HG03457 (cell line): ENCODE measurements around the gene KPTN.
"Not testable (repeated sequence)": the region's sequence is repeated elsewhere in the genome, so short reads cannot be mapped to it uniquely, and the experiment has no call there.

ENCODE experiments used
- ATAC-seq: cut with Tn5 transposase; IDR thresholded peaks from one replicate; pipeline ENCODE4 v1.9.1; 2021; ENCODE audit warnings: moderate number of reproducible peaks; ENCODE audit not compliant: unreplicated experiment

The KPTN gene

GRCh38 chr19:47492571-47493377 is 8.8 kb upstream of the KPTN start:
- ATAC-seq, result no peak

GRCh38 chr19:47492137-47492533 is 8.1 kb upstream of the KPTN start:
- ATAC-seq, result no peak

DNA sequence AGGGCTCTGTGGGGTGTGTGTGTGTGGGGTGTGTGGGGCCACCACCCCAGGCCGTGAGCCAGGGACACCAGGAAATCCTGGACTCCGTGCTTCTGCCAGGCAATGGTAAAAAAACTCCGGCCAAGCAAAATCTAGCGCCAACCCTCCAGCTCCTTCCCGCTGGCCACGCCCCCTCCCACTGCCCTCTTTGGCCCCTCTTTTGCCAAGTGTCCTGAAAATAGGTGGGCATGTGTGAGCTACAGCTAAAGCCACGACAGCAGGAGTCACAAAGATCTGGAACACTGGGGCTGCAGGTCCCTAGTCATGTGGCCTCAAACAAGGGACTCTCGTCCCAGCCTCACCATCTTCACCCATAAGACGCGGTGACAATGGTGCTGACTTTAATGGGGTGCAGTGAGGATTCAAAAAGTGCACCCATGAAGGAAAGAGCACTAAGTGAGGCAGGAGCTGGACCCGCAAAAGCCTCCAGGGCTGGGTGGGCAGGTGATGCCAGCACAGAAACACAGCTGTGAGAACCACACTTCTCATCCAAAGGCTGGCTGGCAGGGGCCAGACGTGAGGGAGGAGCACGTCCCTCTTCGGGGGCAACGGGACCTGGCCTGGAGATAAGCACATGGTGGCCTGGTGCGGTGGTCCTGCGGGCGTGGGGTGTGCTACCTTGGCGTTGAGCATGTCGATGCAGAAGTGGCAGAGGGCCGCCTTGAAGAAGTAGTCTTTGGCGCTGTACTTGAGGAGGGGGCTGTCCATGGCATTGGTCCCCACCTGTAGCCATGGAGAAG is 7.5 kb upstream of the KPTN start:
- ATAC-seq, result no peak

- no peak for ATAC-seq
Measured at GRCh38 chr19:47490847-47491246, 6.8 kb upstream of the KPTN start.

DNA sequence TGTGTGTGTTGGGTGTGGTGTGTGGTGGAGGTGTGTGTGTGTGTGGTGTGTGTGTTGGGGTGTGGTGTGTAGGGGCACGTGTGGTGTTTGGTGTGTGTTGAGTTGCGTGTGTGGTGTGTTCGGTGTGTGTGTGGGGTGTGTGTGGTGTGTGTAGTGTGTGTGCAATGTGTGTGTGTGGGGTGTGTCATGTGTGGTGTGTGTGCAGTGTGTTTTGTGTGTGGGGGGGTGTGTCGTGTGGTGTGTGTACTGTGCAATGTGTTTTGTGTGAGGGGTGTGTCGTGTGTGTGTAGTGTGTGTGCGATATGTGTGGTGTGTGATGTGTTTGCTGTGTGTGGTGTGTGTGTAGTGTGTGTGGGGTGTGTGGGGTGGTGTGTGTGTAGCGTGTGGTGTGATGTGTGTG is 6.0 kb upstream of the KPTN start:
- ATAC-seq, result no peak

DNA sequence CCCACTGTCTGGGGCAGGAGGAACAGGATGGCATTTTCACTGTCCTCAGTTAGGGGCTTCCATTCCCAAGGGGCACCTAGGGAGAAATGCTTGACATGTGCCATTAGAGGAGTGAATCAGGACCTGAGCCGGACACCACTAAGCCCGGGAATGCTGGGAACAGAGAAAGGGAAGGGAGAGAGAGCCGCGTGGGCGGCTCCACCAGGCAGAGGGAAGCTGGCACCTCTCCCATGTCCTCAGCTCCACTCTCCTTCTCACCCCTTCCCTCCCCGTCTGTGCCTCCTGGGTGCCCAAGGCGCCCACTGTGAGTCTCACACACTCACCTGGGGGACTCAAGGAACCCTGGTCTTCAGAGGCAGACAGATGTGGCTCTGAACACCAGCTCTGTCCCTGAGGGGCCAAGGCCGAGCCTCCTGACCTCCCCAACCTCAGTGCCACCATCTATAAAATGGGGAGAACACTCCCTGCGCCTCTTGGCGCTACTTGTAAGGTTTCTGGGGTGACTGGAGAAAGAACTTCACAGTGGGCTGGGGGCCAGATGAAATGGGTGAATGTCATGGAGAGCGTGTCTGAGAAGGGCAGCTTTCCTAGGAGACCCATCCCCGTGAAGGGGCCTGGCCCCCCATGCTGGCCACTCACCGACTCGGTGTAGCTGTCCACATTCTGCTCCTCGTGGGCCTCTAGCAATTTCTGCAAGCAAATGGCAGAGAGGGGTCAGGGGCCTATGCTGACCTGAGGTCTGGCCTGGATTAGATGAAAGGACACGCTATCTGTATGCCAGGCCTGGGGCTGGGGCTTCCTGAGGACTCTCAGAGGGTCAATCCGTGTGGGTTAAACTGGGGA is 5.3 kb upstream of the KPTN start:
- no peak for ATAC-seq

DNA sequence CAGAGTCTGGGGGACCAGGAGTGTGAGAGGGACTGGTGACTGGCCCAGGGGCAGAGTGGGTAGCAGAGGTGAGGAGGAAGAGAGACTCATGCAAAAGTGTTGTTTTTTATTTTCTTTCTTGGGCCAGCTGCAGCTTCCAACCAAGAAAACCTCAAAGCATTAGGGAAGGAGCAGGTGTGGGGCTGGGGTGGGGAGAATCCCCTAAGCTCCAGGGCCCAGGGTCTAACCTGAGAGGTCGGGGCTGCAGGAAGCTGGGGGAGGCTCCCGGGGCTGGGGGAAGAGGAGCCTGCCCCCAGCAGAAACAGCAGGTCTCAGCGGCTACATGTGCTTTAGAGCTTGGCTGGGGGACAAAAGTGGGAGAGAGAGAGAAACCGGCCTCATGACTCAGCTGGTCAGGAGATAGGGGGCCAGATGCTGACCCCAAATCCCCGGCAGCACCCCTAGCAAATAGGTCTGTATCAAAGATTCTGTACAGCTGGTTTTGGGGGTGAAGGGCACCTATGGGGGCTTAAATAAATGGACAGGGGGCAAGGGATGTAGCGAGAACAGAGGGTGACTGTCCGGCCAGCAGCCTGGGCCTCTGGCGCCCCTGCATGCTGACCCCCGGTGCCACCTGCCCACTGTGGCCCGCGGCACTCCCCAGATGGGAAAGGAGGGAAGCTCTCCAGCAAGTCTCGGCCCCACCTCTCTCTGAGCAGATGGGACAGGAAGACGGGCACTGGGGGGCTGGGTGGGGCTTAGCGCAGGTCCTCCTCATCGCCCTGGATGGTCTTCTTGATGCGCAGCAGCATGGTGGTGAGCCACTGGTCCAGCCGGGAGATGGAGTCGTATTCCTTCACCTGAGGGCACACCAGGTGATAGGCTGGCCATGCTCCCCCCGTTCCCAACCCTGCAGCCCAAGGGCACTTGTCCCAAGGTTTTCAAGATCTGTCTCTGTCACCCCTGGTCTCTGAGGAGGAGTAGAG is 3.8 kb upstream of the KPTN start:
- no peak for ATAC-seq

GRCh38 chr19:47486900-47487299 is 2.9 kb upstream of the KPTN start:
- ATAC-seq, result no peak

DNA sequence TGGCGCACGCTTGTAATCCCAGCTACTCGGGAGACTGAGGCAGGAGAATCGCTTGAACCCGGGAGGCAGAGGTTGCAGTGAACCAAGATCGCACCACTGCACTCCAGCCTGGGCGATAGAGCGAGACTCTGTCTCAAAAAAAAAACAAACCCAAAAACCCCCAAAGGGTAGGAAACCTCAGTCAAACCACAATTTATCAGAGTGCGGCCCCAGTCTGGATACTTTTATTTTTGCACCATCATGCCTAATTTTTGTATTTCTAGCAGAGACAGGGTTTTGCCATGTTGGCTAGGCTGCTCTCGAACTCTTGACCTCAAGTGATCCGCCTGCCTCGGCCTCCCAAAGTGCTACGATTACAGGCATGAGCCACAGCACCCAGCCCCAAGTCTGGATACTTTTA is 2.2 kb upstream of the KPTN start:
- not testable (repeated sequence) for ATAC-seq

- no peak for ATAC-seq
Measured at GRCh38 chr19:47485210-47485609, 1.2 kb upstream of the KPTN start.

GRCh38 chr19:47483200-47483599 is 819 bp downstream of the KPTN start:
- ATAC-seq, result no peak

DNA sequence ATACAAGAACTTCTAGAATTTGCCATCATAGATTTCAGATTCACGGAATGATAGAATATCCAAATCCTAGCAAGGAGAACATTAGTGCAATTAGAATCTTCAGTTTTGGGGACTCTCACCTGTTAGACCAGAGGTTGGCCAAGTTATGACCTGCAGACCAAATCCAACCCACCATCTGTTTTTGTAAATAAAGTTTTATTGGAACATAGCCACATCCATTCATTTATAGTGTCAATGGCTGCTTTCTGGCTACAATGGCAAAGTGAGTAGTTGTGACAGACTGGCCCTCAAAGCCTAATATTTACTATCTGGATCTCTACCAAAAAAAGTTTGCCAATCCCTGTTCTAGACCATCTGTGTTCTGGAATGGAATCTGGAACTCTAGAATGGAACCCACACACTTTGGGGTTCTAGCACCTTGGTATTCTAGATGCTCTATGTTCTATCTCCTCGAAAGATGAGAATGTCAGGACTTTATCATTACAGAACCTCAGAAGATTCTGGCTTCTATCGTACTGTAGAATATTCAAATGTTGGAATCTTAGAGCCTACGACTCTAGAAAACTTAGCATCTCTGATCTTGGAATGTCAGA is 2.5 kb downstream of the KPTN start:
- no peak for ATAC-seq

GRCh38 chr19:47480658-47481057 is 3.4 kb downstream of the KPTN start:
- no peak for ATAC-seq

DNA sequence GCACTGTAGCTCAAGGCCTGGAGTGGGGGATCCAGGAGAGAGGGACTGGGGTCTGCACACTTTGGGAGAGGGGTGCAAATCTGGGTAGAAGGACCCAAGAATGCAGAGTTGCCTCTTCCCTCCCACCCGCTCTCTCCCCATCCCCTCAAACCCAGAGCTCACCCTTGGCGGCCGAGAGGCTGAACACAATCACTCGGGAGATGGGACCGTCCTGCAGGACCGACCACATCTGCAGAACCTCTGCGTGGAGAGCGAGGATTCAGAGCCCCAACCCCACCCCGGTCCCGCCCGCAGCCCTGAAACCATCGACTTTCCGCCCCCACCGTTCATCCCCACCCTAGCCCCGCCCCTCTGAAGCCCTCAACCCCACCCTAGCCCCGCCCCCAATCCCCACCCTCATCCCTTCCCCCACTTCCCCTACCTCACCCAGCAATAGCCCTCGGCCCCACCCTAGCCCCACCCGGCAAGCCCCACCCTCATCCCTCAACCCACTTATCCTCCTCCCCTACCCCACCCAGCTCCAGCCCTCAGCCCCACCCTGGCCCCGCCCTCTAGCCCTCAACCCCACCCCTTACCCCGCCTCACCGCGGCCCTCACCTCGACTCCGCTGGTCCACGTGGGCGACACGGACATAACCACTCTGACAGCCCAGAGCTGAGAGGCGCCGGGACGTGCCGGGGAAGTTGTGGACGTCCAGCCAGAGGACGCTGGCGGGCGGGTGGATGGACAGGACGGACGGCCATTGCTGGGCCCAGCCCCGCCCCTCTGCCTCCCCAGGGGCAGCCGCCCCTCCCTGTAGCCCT is 4.1 kb downstream of the KPTN start:
- no peak for ATAC-seq

DNA sequence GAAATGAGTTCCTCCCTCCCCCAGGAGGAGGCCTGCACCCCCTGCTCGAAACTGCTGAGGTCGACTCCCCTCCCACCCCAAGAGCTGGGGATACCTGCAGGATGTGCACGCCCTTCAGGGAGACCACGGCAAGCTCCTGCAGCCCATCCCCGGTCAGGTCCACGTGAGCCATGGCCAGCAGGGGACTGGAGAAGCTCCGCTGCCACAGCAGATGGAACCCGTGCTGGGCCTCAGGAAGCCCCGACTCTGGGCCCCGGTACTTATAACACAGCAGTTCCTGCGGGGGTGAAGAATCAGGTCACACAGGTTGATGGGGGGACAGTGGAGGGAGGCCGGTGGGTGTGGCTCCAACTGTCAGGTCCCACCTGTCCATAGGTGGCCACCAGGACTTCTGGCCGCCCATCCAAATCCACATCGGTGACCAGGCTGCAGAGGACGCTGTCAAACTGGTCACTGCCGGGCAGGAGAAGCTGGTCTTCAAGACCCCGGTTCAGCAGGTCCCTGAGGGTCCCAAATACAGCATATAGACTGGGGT is 7.5 kb downstream of the KPTN start:
- no peak for ATAC-seq

DNA sequence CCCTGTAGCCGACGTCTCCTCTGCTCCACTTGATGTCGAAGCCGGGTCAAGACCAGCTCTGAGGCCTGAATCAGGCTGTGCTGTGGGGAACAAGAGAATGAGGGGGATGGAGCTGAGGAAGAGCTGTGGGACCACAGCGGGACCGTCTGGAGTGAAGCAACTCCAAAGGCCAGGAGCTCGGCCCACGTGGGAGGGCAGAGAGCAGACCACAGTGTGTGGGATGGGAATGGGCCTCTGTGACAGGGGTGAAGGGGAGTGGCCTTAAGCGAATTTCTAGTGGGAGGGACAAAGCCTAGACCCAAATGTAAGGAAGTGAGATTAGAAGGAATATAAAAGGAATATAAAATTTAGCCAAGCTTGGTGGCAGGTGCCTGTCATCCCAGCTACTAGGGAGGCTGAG is 8.6 kb downstream of the KPTN start:
- ATAC-seq, result no peak

GRCh38 chr19:47473336-47473735 is 10.7 kb downstream of the KPTN start:
- ATAC-seq, result no peak

- no peak for ATAC-seq
Measured at GRCh38 chr19:47471733-47472457, 12.1 kb downstream of the KPTN start, which contains the start of gene SLC8A2. TSS of gene SLC8A2 (minus strand) at chr19:47471893. CDS start at chr19:47466403, 5,490 bp downstream.
